ENCODE measurements around the gene METAP2.
A peak's percentile ranks its signal among the peaks of the same experiment; 100 is the strongest.

METAP2 gene

GRCh38 chr12:95548539-95549391, 74.8 kb downstream of the METAP2 start (continued):
- TF ChIP-seq PRDM10 (tag by site-specific recombination; IDR thresholded peaks at IDR 0.05) (peak; percentile 28; the same call in 1 of the 2 replicates), ZNF114 (tag by site-specific recombination; IDR thresholded peaks at IDR 0.05) (no peak), ZNF184 (tag by site-specific recombination; IDR thresholded peaks at IDR 0.05) (no peak), ZNF280C (tag by site-specific recombination; IDR thresholded peaks at IDR 0.05) (no peak), ZSCAN16 (tag by site-specific recombination; IDR thresholded peaks at IDR 0.05) (no peak), HOXD13 (CRISPR knock-in tag; IDR thresholded peaks at IDR 0.05; ENCODE audit: borderline replicate concordance) (no peak), ZNF660 (tag by site-specific recombination; IDR thresholded peaks at IDR 0.05) (0 out of 2 replicates have a peak, but pooled peaks have one; percentile 40), CTCF (tag by site-specific recombination; IDR thresholded peaks at IDR 0.05) (no peak; the same call in 1 of the 2 replicates), ZNF510 (tag by site-specific recombination; IDR thresholded peaks at IDR 0.05; ENCODE audit: insufficient replicate concordance) (no peak), ZSCAN30 (tag by site-specific recombination; IDR thresholded peaks at IDR 0.05) (no peak), EGR2 (tag by site-specific recombination; IDR thresholded peaks at IDR 0.05; ENCODE audit: low read depth) (0 out of 2 replicates have a peak, but pooled peaks have one; percentile 2), ZNF514 (tag by site-specific recombination; IDR thresholded peaks at IDR 0.05) (no peak), GLIS2 (tag by site-specific recombination; IDR thresholded peaks at IDR 0.05) (peak; percentile 97), OVOL3 (tag by site-specific recombination; IDR thresholded peaks at IDR 0.05) (no peak), ZNF423 (tag by site-specific recombination; IDR thresholded peaks at IDR 0.05) (no peak; the same call in 1 of the 2 replicates), ZNF488 (tag by site-specific recombination; IDR thresholded peaks at IDR 0.05) (no peak), ZXDB (tag by site-specific recombination; IDR thresholded peaks at IDR 0.05) (peak; percentile 88), ZNF747 (tag by site-specific recombination; IDR thresholded peaks at IDR 0.05) (no peak), ZBTB26 (tag by site-specific recombination; optimal IDR thresholded peaks at IDR 0.05) (no peak), HOXA7 (CRISPR knock-in tag; IDR thresholded peaks at IDR 0.05; ENCODE audit: borderline replicate concordance) (no peak), ZNF561 (tag by site-specific recombination; IDR thresholded peaks at IDR 0.05; ENCODE audit: borderline replicate concordance) (peak; percentile 68; the same call in 1 of the 2 replicates), GLI2 (tag by site-specific recombination; IDR thresholded peaks at IDR 0.05; ENCODE audit: borderline replicate concordance, low read depth) (no peak), OSR2 (tag by site-specific recombination; IDR thresholded peaks at IDR 0.05) (no peak), ZNF776 (tag by site-specific recombination; IDR thresholded peaks at IDR 0.05; ENCODE audit: borderline replicate concordance) (no peak), ZNF585B (tag by site-specific recombination; IDR thresholded peaks at IDR 0.05) (no peak), YY1 (tag by site-specific recombination; IDR thresholded peaks at IDR 0.05) (peak; percentile 49; the same call in 1 of the 2 replicates), ZBTB8A (tag by site-specific recombination; IDR thresholded peaks at IDR 0.05) (peak; percentile 55), ZFP37 (tag by site-specific recombination; IDR thresholded peaks at IDR 0.05) (0 out of 2 replicates have a peak, but pooled peaks have one; percentile 5), SCRT2 (tag by site-specific recombination; IDR thresholded peaks at IDR 0.05) (no peak), ZNF664 (tag by site-specific recombination; IDR thresholded peaks at IDR 0.05) (no peak), YY2 (tag by site-specific recombination; IDR thresholded peaks at IDR 0.05) (no peak)

All from HEK293 (cell line).